PC-3 (cell line): ENCODE results near the gene RALGDS.

Experiments used
- EZH2 ChIP-seq: fragments of 300-600 bp; sonication (generic); IDR thresholded peaks from one replicate; pipeline ENCODE4 v1.6.1; 2017; ENCODE audit warnings: antibody characterized with exemption, mild to moderate bottlenecking, low read length; ENCODE audit not compliant: unreplicated experiment
- EZH2phosphoT487 ChIP-seq: fragments of 300-600 bp; sonication (generic); IDR thresholded peaks from 2 replicates; pipeline ENCODE4 v1.6.1; 2018; ENCODE audit warnings: mild to moderate bottlenecking, antibody characterized with exemption, low read length, borderline replicate concordance
- TF ChIP-seq, protein P1 (sequence below): fragments of 300-600 bp; sonication (generic); conservative IDR thresholded peaks from 2 replicates; pipeline ENCODE4 v1.5.1; 2017; ENCODE audit warnings: antibody characterized with exemption, low read depth, mild to moderate bottlenecking, low read length

DNA sequence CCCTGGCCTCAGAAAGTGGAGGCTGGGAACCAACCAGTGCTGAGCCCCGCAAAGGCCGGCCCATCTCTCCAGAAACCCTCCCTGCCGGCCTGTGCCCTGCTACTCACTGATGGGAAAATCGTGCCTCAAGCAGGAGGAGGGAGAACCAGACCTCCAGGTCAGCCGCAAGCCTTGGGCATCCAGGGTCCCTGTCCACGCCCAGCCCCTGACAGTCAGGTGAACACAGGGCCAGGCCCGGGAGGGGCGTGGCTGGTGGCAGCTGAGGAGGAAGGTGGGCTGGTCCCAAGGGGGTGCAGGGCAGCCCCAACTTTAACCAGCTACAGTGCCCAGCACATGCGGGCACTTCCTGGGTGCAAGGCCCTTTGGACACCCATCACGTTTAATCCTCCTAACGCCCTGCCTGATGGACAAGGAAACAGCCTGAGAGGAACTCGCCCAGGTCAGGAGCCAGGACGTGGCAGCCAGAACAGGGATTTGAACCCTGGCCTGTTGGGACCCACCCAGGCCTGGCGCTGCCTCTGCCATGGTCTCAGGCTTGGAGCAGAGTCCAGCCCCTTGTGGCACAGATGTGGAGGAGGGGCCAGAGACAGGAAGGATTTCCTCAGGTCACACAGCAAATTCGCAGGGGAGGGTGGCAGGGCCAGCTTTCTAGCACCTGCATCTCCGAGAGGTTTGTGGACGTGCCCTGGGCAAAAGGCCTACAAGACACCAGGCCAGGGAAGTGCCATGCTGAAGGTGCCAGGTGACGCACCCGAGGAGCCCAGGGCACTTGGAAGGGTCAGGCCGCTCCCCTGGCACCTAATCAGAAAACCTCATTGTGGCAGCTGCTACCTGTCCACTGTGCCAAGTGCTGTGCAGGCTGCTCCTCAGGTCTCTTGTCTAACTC is 4.5 kb downstream of the RALGDS start:
- TF ChIP-seq, protein P1, sequence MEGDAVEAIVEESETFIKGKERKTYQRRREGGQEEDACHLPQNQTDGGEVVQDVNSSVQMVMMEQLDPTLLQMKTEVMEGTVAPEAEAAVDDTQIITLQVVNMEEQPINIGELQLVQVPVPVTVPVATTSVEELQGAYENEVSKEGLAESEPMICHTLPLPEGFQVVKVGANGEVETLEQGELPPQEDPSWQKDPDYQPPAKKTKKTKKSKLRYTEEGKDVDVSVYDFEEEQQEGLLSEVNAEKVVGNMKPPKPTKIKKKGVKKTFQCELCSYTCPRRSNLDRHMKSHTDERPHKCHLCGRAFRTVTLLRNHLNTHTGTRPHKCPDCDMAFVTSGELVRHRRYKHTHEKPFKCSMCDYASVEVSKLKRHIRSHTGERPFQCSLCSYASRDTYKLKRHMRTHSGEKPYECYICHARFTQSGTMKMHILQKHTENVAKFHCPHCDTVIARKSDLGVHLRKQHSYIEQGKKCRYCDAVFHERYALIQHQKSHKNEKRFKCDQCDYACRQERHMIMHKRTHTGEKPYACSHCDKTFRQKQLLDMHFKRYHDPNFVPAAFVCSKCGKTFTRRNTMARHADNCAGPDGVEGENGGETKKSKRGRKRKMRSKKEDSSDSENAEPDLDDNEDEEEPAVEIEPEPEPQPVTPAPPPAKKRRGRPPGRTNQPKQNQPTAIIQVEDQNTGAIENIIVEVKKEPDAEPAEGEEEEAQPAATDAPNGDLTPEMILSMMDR, result no peak
- TF ChIP-seq EZH2 (no peak), EZH2phosphoT487 (no peak)
